GM19239 (cell line): ENCODE data around the gene CFD.
"Not testable (repeated sequence)": the region's sequence is repeated elsewhere in the genome, so short reads cannot be mapped to it uniquely, and the experiment has no call there.

Experiments used
- DNase-seq: peaks from one replicate; pipeline ENCODE4 v3.0.0; 2011; ENCODE audit warnings: low spot score; ENCODE audit not compliant: insufficient read length
- FAIRE-seq: peaks from 2 replicates; lab custom pipeline; 2011; peaks lifted over from hg19 to GRCh38; lab: Jason Lieb, UNC

The CFD gene

DNA sequence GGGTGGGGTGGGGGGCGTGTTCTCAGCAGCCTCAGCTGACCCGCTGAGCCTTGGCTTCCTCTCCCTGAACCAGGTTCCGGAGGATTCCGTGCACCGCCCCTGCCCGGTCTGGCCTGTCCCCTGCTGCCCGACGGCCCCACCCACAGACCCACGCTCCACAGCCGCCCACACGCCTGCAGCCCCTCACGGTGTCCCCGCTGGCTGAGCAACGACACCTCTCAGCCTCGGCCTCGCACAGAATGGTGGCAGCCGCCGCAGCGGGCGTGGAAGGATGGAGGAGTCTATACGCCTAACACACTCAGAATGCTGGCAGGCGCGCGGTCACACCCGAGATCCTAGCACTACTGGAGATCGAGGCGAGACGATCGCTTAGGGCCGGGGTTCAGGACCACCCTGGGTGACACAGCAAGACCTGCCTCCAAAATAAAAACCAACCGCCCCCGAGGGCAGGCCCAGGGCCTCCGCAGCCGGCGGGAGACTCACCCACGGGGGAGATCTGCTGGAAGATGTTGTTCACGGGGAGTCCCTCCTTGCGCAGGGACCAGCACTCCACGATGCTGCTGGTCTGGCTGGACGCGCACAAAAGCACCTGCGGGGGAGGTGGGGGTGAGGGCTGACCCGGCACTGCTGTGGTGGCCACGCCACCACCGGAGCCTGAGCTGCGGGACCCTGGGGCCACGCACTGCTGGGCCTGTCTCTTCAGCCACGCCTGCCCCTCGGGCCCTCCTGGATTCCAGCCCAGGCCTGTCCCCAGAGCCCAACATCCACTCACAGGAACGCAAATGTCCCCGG is 25.2 kb downstream of the CFD start:
- DNase-seq: no peak
- FAIRE-seq: no peak

GRCh38 chr19:885536-886224 is 26.2 kb downstream of the CFD start:
- FAIRE-seq (no peak), DNase-seq (no peak)

DNA sequence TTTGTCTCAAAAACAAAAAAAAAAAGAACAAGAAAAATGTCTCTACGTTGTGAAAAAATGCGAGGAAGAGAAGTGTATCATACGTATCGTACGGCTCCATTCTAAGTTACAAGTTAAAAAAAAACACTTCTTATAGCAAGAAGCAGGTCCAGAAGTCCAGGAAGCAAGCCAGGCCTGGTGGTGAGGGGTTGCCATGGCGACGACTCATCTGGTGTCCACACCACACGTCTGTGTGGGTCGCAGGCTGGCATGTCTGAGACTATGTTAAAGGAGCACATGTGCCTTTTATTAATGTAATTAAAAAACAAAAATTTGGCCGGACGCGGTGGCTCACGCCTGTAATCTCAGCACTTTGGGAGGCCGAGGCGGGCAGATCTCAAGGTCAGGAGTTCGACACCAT is 27.6 kb downstream of the CFD start:
- no peak for DNase-seq
- no peak for FAIRE-seq

DNA sequence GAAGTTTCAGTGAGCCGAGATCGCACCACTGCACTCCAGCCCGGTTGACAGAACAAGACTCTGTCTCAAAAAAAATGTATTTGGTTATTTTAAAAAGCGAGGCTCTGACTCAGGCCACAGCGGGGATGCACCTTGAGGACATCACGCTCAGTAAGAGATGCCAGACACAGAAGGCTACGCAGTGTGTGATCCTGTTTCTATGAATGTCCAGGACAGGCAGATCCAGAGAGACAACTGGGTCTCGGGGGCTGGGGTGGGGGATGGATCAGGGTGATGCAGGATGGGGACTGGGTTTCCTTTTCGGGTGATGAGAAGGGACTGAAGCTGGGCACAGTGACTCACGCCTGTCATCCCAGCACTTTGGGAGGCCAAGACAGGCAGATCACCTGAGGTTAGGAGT is 28.1 kb downstream of the CFD start:
- FAIRE-seq (no peak), DNase-seq (no peak)

- DNase-seq (no peak), FAIRE-seq (no peak)
Measured at GRCh38 chr19:888581-889385, 29.3 kb downstream of the CFD start.

DNA sequence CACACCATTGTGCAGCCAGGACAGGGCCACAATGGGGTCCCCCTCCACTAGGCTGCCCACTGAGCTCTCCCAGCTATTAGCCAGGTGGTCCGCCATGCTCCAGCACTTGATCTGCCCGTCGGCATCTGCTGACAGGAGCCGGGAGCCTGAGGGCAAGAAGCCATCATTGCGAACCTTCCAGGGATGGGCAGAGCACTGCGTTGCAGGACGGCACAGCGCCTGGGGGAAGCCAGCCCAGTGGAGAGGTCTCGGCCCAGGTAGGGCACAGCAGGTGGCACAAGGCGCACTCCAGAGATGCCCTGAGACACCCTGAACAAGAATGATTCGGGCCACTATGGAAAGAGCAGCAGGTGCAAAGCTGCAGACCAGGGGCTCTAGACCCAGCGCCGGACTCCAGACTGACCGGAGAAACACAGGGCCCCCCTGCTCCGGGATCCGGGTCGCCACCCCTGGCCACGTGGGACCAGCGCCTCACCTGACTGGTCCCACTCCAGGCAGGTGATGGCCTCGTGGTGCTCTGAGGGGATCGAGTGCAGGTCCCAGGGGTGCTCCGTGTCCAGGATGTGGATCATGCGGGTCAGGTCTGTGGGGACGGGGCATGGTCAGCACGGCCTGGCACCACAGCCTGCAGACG is 30.3 kb downstream of the CFD start:
- DNase-seq (no peak), FAIRE-seq (no peak)

- no peak for DNase-seq
- no peak for FAIRE-seq
Measured at GRCh38 chr19:890831-891230, 31.4 kb downstream of the CFD start.

DNA sequence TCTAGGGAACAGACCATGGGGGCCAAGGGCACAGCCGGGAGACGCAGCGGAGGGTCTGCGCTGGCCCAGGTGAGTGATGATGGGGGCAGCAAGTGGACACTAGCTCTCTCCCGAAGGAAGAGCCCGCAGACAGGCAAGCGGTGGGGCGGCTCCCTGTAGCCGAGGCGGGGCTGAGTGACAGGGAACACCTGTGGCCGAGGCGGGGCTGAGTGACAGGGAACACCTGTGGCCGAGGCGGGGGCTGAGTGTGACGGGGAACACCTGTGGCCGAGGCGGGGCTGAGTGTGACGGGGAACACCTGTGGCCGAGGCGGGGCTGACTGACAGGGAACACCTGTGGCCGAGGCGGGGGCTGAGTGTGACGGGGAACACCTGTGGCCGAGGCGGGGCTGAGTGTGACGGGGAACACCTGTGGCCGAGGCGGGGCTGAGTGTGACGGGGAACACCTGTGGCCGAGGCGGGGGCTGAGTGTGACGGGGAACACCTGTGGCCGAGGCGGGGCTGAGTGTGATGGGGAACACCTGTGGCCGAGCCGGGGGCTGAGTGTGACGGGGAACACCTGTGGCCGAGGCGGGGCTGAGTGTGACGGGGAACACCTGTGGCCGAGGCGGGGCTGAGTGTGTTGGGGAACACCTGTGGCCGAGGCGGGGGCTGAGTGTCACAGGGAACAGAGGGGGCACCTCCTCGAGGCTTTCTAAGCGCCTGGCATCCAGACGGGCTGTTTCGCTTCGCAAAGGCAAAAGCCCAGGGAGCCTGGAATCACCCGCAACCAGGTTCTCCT is 32.1 kb downstream of the CFD start:
- not testable (repeated sequence) for FAIRE-seq

GRCh38 chr19:892243-892893 is 32.9 kb downstream of the CFD start:
- FAIRE-seq (no peak), DNase-seq (no peak)

More for the DNA sequence above, 32.1 kb downstream of the CFD start:
- DNase-seq: not testable (repeated sequence)

DNA sequence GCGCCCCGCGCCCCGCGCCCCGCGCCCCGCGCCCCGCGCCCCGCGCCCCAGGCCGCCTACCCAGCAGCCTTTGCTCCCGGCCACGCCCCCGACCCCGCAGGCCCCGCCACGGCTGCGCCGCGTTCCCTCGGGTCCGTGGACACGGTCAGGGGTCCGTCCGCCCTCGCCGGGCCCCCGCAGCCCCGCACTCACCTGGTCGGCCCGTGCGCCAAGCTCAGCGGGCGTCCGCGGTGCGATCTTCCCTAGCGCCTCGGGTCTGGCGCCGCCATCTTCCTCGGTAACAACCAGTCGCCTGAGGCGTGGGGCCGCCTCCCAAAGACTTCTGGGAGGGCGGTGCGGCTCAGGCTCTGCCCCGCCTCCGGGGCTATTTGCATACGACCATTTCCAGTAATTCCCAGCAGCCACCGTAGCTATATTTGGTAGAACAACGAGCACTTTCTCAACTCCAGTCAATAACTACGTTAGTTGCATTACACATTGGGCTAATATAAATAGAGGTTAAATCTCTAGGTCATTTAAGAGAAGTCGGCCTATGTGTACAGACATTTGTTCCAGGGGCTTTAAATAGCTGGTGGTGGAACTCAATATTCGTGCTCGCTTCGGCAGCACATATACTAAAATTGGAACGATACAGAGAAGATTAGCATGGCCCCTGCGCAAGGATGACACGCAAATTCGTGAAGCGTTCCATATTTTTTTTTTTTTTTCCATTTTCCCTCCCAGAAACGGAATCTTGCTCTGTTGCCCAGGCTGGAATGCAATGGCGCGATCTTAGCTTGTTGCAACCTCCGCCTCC is 33.6 kb downstream of the CFD start, which contains the start of the genes MED16 and RNU6-9:
Gene MED16, minus strand, starts transcription at position 294 of the 796 bp plus-strand sequence. CDS start 2,056 bp downstream, outside the sequence.
Gene RNU6-9, plus strand, starts transcription at position 591 of the 796 bp plus-strand sequence.
- FAIRE-seq: peak; percentile 94
- peak; percentile 100 for DNase-seq

DNA sequence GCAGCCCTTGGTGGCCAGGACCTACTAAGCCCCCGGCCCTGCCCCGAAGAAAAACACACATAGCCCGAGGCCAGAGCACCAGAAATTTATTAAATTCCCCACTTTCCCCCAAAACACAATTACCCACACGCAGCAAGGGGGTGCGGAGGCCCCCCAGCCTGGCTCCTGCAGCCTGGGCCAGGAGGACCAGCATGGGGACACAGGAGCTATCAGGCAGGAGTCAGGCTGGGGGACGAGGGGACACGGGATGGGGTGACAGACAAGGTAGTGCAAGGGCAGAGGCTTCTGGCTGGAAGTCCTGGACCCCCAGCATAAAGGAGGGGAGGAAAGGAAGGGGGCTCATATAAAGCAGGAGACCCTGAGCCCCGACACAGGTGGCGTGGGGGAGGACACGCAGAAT is 37.0 kb downstream of the CFD start:
- DNase-seq: no peak
- FAIRE-seq: no peak

DNA sequence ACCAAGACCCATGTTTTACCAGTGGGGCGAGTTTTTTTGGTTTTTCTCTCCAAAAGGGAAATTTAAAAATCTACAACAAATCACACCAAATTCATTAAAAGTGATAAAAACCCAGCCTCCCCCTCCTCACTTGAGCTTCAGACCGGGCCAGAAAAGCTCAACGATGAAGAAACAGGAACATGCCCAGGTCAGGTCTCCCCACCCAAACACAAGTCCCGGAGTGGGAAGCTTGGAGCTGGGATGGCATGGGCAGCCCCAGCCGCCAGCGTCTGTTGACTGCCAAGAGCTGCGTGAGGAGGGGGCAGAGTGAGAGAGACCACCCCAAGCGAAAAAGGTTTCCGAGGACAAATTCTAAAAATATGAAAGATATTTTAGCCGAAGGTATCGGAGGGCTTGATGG is 37.5 kb downstream of the CFD start:
- no peak for FAIRE-seq
- DNase-seq: no peak

- no peak for DNase-seq
- FAIRE-seq: no peak
Measured at GRCh38 chr19:897442-898039, 38.1 kb downstream of the CFD start.

GRCh38 chr19:898663-899062 is 39.2 kb downstream of the CFD start:
- no peak for DNase-seq

DNA sequence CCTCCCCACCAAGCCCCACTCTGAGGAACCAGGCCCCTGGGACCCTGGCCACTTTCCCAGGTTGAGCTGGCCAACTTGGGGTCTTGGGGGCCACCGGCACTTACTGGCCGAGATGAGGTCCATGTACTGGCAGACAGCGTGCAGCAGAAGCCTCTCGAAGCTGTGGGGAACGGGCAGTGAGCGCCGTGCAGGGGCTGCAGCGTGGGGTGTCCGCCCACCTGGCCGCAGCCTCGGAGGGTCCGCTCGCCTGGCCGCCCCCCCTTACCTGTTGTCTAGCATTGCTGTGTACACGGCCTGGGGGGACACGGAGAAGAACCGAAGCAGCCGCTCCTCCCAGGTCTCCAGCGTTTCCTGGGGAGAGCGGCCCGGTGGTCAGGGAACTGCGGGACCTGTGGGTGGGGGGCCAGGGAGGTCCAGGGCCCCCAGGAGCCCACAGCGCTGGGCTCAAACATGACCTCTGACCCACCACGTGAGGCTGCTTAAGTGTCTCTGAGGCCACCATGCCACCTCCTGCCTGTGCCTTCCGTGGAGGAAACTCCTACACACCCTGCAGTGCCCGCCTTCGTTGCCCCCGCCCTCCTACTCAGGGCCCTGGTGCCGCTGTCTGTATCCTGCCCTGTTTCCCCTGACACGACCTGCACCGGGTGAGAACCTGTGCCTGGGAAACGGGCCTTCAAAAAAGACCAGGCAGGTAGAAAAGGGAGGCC is 40.0 kb downstream of the CFD start:
- no peak for FAIRE-seq
- DNase-seq: no peak

More at GRCh38 chr19:898663-899062, 39.2 kb downstream of the CFD start:
- no peak for FAIRE-seq

DNA sequence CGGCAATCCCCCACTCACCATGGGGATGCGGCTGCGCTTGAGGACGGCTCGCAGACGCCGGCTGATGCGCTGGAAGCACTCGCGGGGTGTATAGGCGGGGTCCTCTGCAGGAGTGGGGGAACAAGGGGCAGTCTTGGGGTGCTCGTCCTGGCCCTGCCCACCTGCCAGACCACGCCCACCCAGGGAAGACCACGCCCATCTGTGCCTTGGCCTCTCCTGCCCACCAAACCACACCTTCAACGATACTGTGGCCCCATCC is 40.5 kb downstream of the CFD start:
- FAIRE-seq: no peak
- no peak for DNase-seq

DNA sequence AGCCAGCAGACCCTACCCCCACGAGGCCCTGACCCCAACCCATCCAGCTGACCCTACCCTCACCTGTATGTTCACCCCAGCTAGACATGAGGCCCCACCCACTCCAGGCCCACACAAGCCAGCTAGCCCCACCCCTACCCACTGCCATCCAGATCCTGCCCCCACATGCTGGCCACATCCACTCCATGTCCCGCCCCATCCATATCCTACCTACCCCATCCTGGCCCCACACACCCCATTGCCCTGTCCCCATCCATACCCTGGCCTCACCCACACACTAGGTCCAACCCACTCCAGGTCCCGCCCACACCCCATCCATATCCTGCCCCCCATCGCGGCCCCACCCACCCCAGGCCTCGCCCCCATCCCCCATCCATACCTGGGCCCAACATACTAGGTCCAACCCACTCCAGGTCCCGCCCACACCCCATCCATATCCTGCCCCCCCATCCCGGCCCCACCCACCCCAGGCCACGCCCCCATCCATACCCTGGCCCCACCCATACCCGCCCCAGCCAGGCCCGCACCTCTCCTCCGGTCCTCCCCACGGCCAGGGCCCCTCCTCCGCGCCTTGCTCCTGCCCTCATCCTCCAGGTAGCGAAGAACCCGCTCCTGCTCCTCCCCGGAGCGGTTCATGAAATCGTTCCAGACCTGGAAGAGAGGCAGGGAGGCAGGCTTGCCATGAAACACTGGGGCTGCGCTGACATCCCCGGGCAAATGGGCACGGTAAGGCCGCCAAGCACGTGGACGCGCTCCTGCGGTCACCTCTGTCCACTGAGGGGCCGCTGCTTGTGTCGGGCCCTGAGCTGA is 41.0 kb downstream of the CFD start:
- FAIRE-seq (no peak), DNase-seq (no peak)
